H9 (cell line): Measurements from ENCODE around the gene MUC5B. TPM values are rescaled to one million over a fixed set of nuclear protein-coding genes. Genes with fewer than 3 reads are reported as not detected.

Experiments used
- DNase-seq: peaks from one replicate; pipeline ENCODE4 v3.0.0-alpha.2; 2017
- H2AFZ ChIP-seq: one replicate; pipeline ENCODE4 v1.6.1; 2013; ENCODE audit warnings: mild to moderate bottlenecking, low read length, control low read depth, moderate library complexity
- H2AK5ac ChIP-seq: 2 replicates; pipeline ENCODE4 v1.6.1; 2013; ENCODE audit warnings: low read length, control low read depth, mixed read lengths; ENCODE audit not compliant: insufficient read length
- H2BK120ac ChIP-seq: one replicate; pipeline ENCODE4 v1.6.1; 2013; ENCODE audit warnings: low read depth, mild to moderate bottlenecking, low read length, control low read depth, inconsistent platforms; ENCODE audit not compliant: poor library complexity, severe bottlenecking
- H2BK12ac ChIP-seq: 2 replicates; pipeline ENCODE4 v1.6.1; 2013; ENCODE audit warnings: low read length, control low read depth, mixed read lengths, low read depth; ENCODE audit not compliant: insufficient read length
- H2BK15ac ChIP-seq: 2 replicates; pipeline ENCODE4 v1.6.1; 2013; ENCODE audit warnings: low read depth, low read length, control low read depth
- H2BK20ac ChIP-seq: one replicate; pipeline ENCODE4 v1.6.1; 2013; ENCODE audit warnings: low read depth, mild to moderate bottlenecking, low read length, control low read depth, inconsistent platforms; ENCODE audit not compliant: poor library complexity, severe bottlenecking
- H2BK5ac ChIP-seq: 2 replicates; pipeline ENCODE4 v1.6.1; 2013; ENCODE audit warnings: low read length, control low read depth, mixed read lengths; ENCODE audit not compliant: insufficient read length
- H3K14ac ChIP-seq: 2 replicates; pipeline ENCODE4 v1.6.1; 2013; ENCODE audit warnings: low read length, control low read depth; ENCODE audit not compliant: insufficient read depth
- H3K18ac ChIP-seq: 2 replicates; pipeline ENCODE4 v1.6.1; 2013; ENCODE audit warnings: low read depth, mild to moderate bottlenecking, mixed read lengths, low read length, control low read depth; ENCODE audit not compliant: insufficient read length
- H3K23ac ChIP-seq: 2 replicates; pipeline ENCODE4 v1.6.1; 2013; ENCODE audit warnings: low read length, control low read depth, mixed read lengths, low read depth; ENCODE audit not compliant: insufficient read length
- H3K23me2 ChIP-seq: 2 replicates; pipeline ENCODE4 v1.6.1; 2013; ENCODE audit warnings: low read depth, mild to moderate bottlenecking, mixed read lengths, low read length, control low read depth; ENCODE audit not compliant: insufficient read length, poor library complexity, severe bottlenecking
- H3K27ac ChIP-seq: 2 replicates; pipeline ENCODE4 v1.5.1; 2013; ENCODE audit warnings: low read length, control low read depth, mixed read lengths, low read depth; ENCODE audit not compliant: insufficient read length
- H3K27me3 ChIP-seq: 2 replicates; pipeline ENCODE4 v1.6.1; 2013; ENCODE audit warnings: low read length, control low read depth, inconsistent platforms; ENCODE audit not compliant: insufficient read depth
- H3K4ac ChIP-seq: 2 replicates; pipeline ENCODE4 v1.6.1; 2013; ENCODE audit warnings: low read depth, mild to moderate bottlenecking, control low read depth, inconsistent platforms, low read length, moderate library complexity
- H3K4me1 ChIP-seq: 2 replicates; pipeline ENCODE4 v1.6.1; 2013; ENCODE audit warnings: low read length, control low read depth, inconsistent platforms; ENCODE audit not compliant: insufficient read depth
- H3K4me2 ChIP-seq: 2 replicates; pipeline ENCODE4 v1.6.1; 2013; ENCODE audit warnings: low read length, control low read depth, mixed read lengths; ENCODE audit not compliant: insufficient read length, insufficient read depth
- H3K56ac ChIP-seq: 2 replicates; pipeline ENCODE4 v1.6.1; 2013; ENCODE audit warnings: low read depth, mild to moderate bottlenecking, mixed read lengths, low read length, control low read depth; ENCODE audit not compliant: insufficient read length
- H3K79me1 ChIP-seq: 2 replicates; pipeline ENCODE4 v1.6.1; 2013; ENCODE audit warnings: low read depth, mild to moderate bottlenecking, moderate library complexity, low read length, control low read depth, inconsistent platforms; ENCODE audit not compliant: insufficient read depth, poor library complexity, severe bottlenecking
- H3K79me2 ChIP-seq: 2 replicates; pipeline ENCODE4 v1.6.1; 2013; ENCODE audit warnings: low read length, control low read depth, inconsistent platforms; ENCODE audit not compliant: insufficient read depth
- H3K9ac ChIP-seq: 2 replicates; pipeline ENCODE4 v1.6.1; 2013; ENCODE audit warnings: low read length, control low read depth, mixed read lengths; ENCODE audit not compliant: insufficient read length; ENCODE audit errors: extremely low read depth
- H3K9me3 ChIP-seq: one replicate; pipeline ENCODE4 v1.6.1; 2013; ENCODE audit warnings: low read depth, low read length, inconsistent platforms; ENCODE audit not compliant: control insufficient read depth
- H3T11ph ChIP-seq: one replicate; pipeline ENCODE4 v1.6.1; 2013; ENCODE audit warnings: mild to moderate bottlenecking, low read length, control low read depth, inconsistent platforms
- H4K20me1 ChIP-seq: one replicate; pipeline ENCODE4 v1.6.1; 2013; ENCODE audit not compliant: control insufficient read depth, insufficient read length, insufficient read depth
- H4K5ac ChIP-seq: 2 replicates; pipeline ENCODE4 v1.6.1; 2013; ENCODE audit warnings: low read depth, mild to moderate bottlenecking, mixed read lengths, low read length, control low read depth; ENCODE audit not compliant: insufficient read length
- H4K8ac ChIP-seq: replicated peaks from 2 replicates; pipeline ENCODE4 v1.6.1; 2013; ENCODE audit warnings: low read length, control low read depth, mixed read lengths, low read depth; ENCODE audit not compliant: insufficient read length
- H4K91ac ChIP-seq: 2 replicates; pipeline ENCODE4 v1.6.1; 2013; ENCODE audit warnings: low read depth, mild to moderate bottlenecking, moderate library complexity, mixed read lengths, low read length, control low read depth; ENCODE audit not compliant: insufficient read length
- H3K27ac Mint-ChIP-seq, 3 experiments: 2 replicates in 2 of 3; 3 replicates in 1 of 3; pipeline ENCODE4 v1.8.0; 2020 to 2021; ENCODE audit warnings: mixed read lengths in 3 of 3, mild to moderate bottlenecking in 1 of 3, moderate library complexity in 1 of 3
- H3K27me3 Mint-ChIP-seq: 2 replicates; pipeline ENCODE4 v1.8.0; 2021; ENCODE audit warnings: low read depth, mild to moderate bottlenecking, moderate library complexity, mixed read lengths
- H3K36me3 Mint-ChIP-seq, 3 experiments: 2 replicates in 2 of 3; 3 replicates in 1 of 3; pipeline ENCODE4 v1.8.0; 2020 to 2021; ENCODE audit warnings: low read depth in 3 of 3, mixed read lengths in 3 of 3; ENCODE audit not compliant: insufficient read depth in 1 of 3
- H3K4me1 Mint-ChIP-seq, 2 experiments: 2 replicates each; pipeline ENCODE4 v1.8.0; 2020; ENCODE audit warnings: mixed read lengths in 2 of 2
- H3K4me3 Mint-ChIP-seq, 2 experiments: 2 replicates in 1 of 2; 3 replicates in 1 of 2; pipeline ENCODE4 v1.8.0; 2020 to 2021; ENCODE audit warnings: mild to moderate bottlenecking in 2 of 2, mixed read lengths in 2 of 2, moderate library complexity in 1 of 2
- H3K9me3 Mint-ChIP-seq, 2 experiments: 2 replicates in 1 of 2; 3 replicates in 1 of 2; pipeline ENCODE4 v1.8.0; 2020; ENCODE audit warnings: mild to moderate bottlenecking in 2 of 2, mixed read lengths in 2 of 2, moderate library complexity in 1 of 2
- WGBS: extraction: QIAGEN DNeasy Blood & Tissue Kit; methylation state at CpG from one replicate; pipeline ENCODE4 v1.1.7; 2013; ENCODE audit warnings: missing lambda C conversion rate, low lambda C conversion rate, mixed read lengths; ENCODE audit not compliant: insufficient read length; ENCODE audit errors: extremely low coverage; 5-methylcytosine and 5-hydroxymethylcytosine counted together
- total RNA-seq: library from RNA; stranded (reverse); gene quantifications from 2 replicates; pipeline ENCODE4 v1.2.1, GENCODE V29; 2021
- TF ChIP-seq, protein P1 (sequence below): fragments of 200-600 bp; sonication (generic); conservative IDR thresholded peaks from 3 replicates; pipeline ENCODE4 v1.8.0; 2021; ENCODE audit warnings: antibody characterized with exemption, mild to moderate bottlenecking

The MUC5B gene
- total RNA-seq, 1 experiment from 2014 or later: not detected

DNA sequence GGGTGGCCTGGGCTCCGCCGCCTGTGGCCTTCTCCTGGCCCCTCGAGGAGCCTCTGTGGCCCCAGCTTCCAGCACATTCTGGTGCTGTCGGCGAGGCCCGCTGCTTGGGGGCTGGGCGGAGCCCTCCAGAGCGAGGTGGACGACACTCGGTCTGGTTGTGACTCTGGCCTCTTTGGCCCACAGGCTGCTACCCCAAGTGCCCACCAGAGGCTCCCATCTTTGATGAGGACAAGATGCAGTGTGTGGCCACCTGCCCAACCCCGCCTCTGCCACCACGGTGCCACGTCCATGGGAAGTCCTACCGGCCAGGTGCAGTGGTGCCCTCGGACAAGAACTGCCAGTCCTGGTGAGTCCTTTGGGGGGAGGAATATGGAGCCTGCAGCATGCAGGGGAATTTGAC is 42.7 kb upstream of the MUC5B start:
- no peaks in the 10 kb centered on the region for H3K27me3 ChIP-seq
- no peaks in the 10 kb centered on the region for H3K79me1 ChIP-seq
- no peak overlapping the region for H4K91ac ChIP-seq
- no peak overlapping the region for H2BK5ac ChIP-seq
- Mint-ChIP-seq H3K4me1 (no peaks in the 10 kb centered on the region), H3K27ac (no peak overlapping the region), H3K36me3 (peaks cover 0 to 5% (median 5%) of the 10 kb centered on the region in 3 experiments; a peak in 2 of 7 replicates), H3K27me3 (peaks cover 4% of the 10 kb centered on the region), H3K9me3 (peaks cover 11 to 43% of the 10 kb centered on the region in 2 experiments), H3K4me3 (no peak overlapping the region)
- no peak overlapping the region for H3K27ac ChIP-seq
- H3K14ac ChIP-seq: no peak overlapping the region; the same call in 1 of the 2 replicates
- no peak overlapping the region for H2BK20ac ChIP-seq
- H3K9me3 ChIP-seq: no peaks in the 10 kb centered on the region
- H3K23ac ChIP-seq: no peak overlapping the region
- H3K9ac ChIP-seq: no peak overlapping the region
- H2BK12ac ChIP-seq: no peak overlapping the region
- no peaks in the 10 kb centered on the region; the same call in 1 of the 2 replicates for H3K79me2 ChIP-seq
- H3K18ac ChIP-seq: no peak overlapping the region
- no CpG with 5 or more reads among the region's 15 CpGs for WGBS
- DNase-seq: no peak
- H2BK15ac ChIP-seq: no peak overlapping the region
- H4K20me1 ChIP-seq: no peaks in the 10 kb centered on the region
- no peak overlapping the region for H4K8ac ChIP-seq
- H2AFZ ChIP-seq: no peak overlapping the region
- H2AK5ac ChIP-seq: no peak overlapping the region
- H3K56ac ChIP-seq: no peak overlapping the region
- H4K5ac ChIP-seq: no peak overlapping the region
- no peak overlapping the region for H3K4me2 ChIP-seq
- H3K4me1 ChIP-seq: no peaks in the 10 kb centered on the region
- TF ChIP-seq, protein P1, sequence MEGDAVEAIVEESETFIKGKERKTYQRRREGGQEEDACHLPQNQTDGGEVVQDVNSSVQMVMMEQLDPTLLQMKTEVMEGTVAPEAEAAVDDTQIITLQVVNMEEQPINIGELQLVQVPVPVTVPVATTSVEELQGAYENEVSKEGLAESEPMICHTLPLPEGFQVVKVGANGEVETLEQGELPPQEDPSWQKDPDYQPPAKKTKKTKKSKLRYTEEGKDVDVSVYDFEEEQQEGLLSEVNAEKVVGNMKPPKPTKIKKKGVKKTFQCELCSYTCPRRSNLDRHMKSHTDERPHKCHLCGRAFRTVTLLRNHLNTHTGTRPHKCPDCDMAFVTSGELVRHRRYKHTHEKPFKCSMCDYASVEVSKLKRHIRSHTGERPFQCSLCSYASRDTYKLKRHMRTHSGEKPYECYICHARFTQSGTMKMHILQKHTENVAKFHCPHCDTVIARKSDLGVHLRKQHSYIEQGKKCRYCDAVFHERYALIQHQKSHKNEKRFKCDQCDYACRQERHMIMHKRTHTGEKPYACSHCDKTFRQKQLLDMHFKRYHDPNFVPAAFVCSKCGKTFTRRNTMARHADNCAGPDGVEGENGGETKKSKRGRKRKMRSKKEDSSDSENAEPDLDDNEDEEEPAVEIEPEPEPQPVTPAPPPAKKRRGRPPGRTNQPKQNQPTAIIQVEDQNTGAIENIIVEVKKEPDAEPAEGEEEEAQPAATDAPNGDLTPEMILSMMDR: no peak
- H3K4ac ChIP-seq: no peak overlapping the region
- no peak overlapping the region for H3T11ph ChIP-seq
- H3K23me2 ChIP-seq: no peaks in the 10 kb centered on the region
- no peak overlapping the region for H2BK120ac ChIP-seq
